Gastroesophageal sphincter (tissue), 4 donors: ENCODE data around the gene IL4R. TPM values are rescaled to one million over a fixed set of nuclear protein-coding genes. Genes with fewer than 3 reads are reported as not detected.

Source experiments
- ATAC-seq: fragments of 150-250 bp; one replicate; pipeline ENCODE4 v1.9.1; 2016; ENCODE audit warnings: mild to moderate bottlenecking, moderate library complexity
- H3K27ac ChIP-seq, 4 donors: fragments of 200-600 bp; sonication (generic) in 3 of 4; 1 replicate in 3 of 4; 2 replicates in 1 of 4; pipeline ENCODE4 v1.5.1; 2016 to 2019
- H3K27me3 ChIP-seq: fragments of 200-600 bp; sonication (generic); one replicate; pipeline ENCODE4 v1.5.1; 2019
- H3K36me3 ChIP-seq, 2 donors: fragments of 200-600 bp; sonication (generic); one replicate each; pipeline ENCODE4 v1.5.1; 2019; ENCODE audit warnings: control low read depth in 1 of 2
- H3K4me1 ChIP-seq, 3 donors: fragments of 200-600 bp; sonication (generic); 1 replicate in 2 of 3; 2 replicates in 1 of 3; pipeline ENCODE4 v1.5.1; 2016 to 2019; ENCODE audit warnings: control low read depth in 2 of 3
- H3K4me3 ChIP-seq, 2 donors: fragments of 200-600 bp; sonication (generic); one replicate each; pipeline ENCODE4 v1.5.1; 2019; ENCODE audit warnings: mild to moderate bottlenecking in 1 of 2, moderate library complexity in 1 of 2
- H3K9me3 ChIP-seq, 3 donors: fragments of 200-600 bp; sonication (generic); one replicate each; pipeline ENCODE4 v1.5.1; 2017 to 2019; ENCODE audit warnings: control low read depth in 2 of 3
- EP300 ChIP-seq: sonication (generic); formaldehyde crosslinking; IDR thresholded peaks from one replicate; pipeline ENCODE4 v1.6.1; 2017; ENCODE audit warnings: antibody characterized with exemption, mild to moderate bottlenecking
- POLR2A ChIP-seq, 2 donors: fragments of 450-650 bp; IDR thresholded peaks; one replicate each; pipeline ENCODE4 v1.6.1; 2017; ENCODE audit warnings: antibody characterized with exemption in 2 of 2, mild to moderate bottlenecking in 2 of 2, moderate library complexity in 1 of 2
- POLR2AphosphoS5 ChIP-seq: sonication (generic); formaldehyde crosslinking; IDR thresholded peaks from one replicate; pipeline ENCODE4 v1.6.1; 2017; ENCODE audit warnings: antibody characterized with exemption
- WGBS, 2 donors: methylation state at CpG; one replicate each; pipeline ENCODE4 v1.1.5; 2018; ENCODE audit warnings: low coverage in 1 of 2; 5-methylcytosine and 5-hydroxymethylcytosine counted together
- total RNA-seq, 4 donors: library from RNA; depleted of rRNA; stranded (reverse); fragments of >200 nt; gene quantifications; one replicate each; pipeline ENCODE4 v1.1.0, GENCODE V29; 2016
- TF ChIP-seq, protein P1 (sequence below), 4 experiments: fragments of 200-600 bp in 2 of 4; fragments of 450-650 bp in 2 of 4; sonication (generic) in 1 of 4; IDR thresholded peaks; one replicate each; pipeline ENCODE4 v1.5.1; 2017 to 2019; ENCODE audit warnings: antibody characterized with exemption in 4 of 4, mild to moderate bottlenecking in 2 of 4, moderate library complexity in 2 of 4

The IL4R gene
- total RNA-seq, 4 donors from 2014 or later, result 72.3 to 212 (median 110) TPM

DNA sequence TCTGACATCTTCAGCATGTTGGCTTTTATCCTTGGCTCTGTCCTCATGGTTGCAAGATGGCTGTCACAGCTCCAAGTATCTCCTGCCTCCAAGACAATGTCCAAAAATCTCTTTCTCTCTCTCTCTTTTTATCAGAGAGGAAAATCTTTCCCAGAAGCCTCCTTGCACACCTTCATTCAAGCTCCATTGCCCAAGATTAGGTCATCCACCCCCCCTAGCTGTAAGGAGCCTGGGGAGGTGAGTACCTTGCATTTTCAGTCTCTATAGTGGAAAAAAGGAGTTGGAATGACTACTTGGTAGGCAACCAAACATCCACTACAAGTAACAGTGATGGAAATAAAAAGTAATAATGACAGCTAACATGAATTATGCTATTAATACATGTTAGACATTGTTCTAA lies 23.2 kb upstream of the IL4R start:
- ATAC-seq, result no peak
- no peaks in the 10 kb centered on the region for H3K9me3 ChIP-seq
- TF ChIP-seq EP300 (no peak), POLR2AphosphoS5 (no peak), POLR2A (IDR thresholded peaks at IDR 0.05) (no peak)
- TF ChIP-seq, protein P1, sequence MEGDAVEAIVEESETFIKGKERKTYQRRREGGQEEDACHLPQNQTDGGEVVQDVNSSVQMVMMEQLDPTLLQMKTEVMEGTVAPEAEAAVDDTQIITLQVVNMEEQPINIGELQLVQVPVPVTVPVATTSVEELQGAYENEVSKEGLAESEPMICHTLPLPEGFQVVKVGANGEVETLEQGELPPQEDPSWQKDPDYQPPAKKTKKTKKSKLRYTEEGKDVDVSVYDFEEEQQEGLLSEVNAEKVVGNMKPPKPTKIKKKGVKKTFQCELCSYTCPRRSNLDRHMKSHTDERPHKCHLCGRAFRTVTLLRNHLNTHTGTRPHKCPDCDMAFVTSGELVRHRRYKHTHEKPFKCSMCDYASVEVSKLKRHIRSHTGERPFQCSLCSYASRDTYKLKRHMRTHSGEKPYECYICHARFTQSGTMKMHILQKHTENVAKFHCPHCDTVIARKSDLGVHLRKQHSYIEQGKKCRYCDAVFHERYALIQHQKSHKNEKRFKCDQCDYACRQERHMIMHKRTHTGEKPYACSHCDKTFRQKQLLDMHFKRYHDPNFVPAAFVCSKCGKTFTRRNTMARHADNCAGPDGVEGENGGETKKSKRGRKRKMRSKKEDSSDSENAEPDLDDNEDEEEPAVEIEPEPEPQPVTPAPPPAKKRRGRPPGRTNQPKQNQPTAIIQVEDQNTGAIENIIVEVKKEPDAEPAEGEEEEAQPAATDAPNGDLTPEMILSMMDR (IDR thresholded peaks at IDR 0.05), result no peak
- H3K27me3 ChIP-seq, result no peaks in the 10 kb centered on the region
- H3K4me3 ChIP-seq, result no peak overlapping the region
- peak overlapping the region in 2 of 4 donors; percentile 60 to 75 for H3K27ac ChIP-seq
- H3K36me3 ChIP-seq, result no peaks in the 10 kb centered on the region
- H3K4me1 ChIP-seq, result peaks cover 0 to 13% (median 11%) of the 10 kb centered on the region in 3 donors

DNA sequence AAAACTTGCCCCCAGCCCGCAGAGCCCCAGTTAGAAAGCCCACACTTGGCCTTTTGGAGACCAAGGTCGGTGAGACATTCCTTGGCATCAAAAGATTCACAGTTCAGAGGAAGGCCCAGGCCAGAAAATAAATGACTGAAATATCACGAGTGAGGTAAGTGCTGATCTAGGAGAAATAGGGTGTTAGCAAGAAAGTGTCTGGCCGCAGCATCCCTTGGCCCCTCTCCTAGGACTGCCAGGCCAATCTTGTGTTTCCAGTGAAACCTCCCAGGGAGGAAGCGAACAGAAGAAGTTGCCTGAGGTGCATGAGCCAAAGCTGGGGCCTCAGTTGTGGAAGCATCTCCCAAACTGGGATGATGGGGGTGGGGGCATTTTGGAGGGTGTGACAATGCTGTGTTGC lies 22.7 kb upstream of the IL4R start:
- peak overlapping the region in 3 of 4 donors; percentile 60 to 75 (median 64) for H3K27ac ChIP-seq
- WGBS, 2 donors, result 29 to 53% methylated on average over 5 of the region's 5 CpGs
- H3K36me3 ChIP-seq, result no peaks in the 10 kb centered on the region
- peaks cover 0 to 13% (median 11%) of the 10 kb centered on the region in 3 donors for H3K4me1 ChIP-seq
- H3K9me3 ChIP-seq, result no peaks in the 10 kb centered on the region
- H3K4me3 ChIP-seq, result no peak overlapping the region
- TF ChIP-seq POLR2A (IDR thresholded peaks at IDR 0.05) (no peak), POLR2AphosphoS5 (no peak), EP300 (no peak)
- TF ChIP-seq, protein P1 (IDR thresholded peaks at IDR 0.05), result no peak
- peak; percentile 57 for ATAC-seq
- H3K27me3 ChIP-seq, result no peaks in the 10 kb centered on the region

DNA sequence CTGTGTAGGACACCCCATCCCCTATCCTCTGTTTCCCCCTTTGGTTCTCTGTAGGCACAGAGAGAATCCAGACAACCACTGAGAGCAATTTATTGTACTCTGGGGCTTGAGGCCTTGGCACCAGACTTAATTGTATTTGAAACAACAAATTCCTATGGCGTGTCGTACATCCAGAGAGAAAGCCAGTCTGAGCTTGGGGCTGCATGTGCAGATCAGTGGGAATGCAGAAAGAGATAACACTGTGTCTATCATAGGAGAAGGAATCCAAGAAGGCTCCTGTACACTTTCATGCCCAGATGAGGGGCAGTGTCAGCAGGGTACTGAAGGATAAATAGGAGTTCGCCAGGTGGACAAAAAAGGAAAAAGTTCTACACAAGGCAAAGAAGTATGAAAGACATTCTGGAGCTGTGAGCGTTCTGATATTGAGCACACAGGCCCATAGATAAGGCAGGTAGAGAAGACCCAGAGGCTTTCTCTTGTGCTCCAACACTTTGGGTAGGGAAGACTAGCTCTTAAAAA lies 22.0 kb upstream of the IL4R start:
- Histone ChIP-seq H3K27me3 (no peaks in the 10 kb centered on the region), H3K27ac (peak overlapping the region in 3 of 4 donors; percentile 60 to 75 (median 64)), H3K4me3 (no peak overlapping the region), H3K9me3 (no peaks in the 10 kb centered on the region), H3K36me3 (no peaks in the 10 kb centered on the region), H3K4me1 (peaks cover 0 to 13% (median 11%) of the 10 kb centered on the region in 3 donors)
- TF ChIP-seq POLR2AphosphoS5 (no peak), EP300 (no peak), POLR2A (IDR thresholded peaks at IDR 0.05) (no peak)
- TF ChIP-seq, protein P1 (IDR thresholded peaks at IDR 0.05), result no peak
- ATAC-seq, result no peak
- WGBS, 2 donors, result 79 to 100% methylated on average over 1 to 3 of the region's 4 CpGs

DNA sequence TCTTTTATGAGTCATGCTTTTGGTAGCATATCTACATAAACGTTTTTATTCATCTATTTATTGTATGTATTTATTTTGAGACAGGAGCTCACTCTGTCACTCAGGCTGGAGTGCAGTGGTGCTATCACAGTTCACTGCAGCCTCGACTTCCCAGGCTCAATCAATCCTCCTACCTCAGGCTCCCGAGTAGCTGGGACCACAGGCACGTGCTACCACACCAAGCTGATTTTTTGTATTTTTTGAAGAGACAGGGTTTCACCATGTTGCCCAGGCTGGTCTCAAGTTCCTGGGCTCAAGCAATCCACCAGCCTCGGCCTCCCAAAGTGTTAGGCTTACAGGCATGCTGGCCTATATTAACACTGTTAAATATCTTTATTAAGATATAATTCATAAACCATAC lies 20.4 kb upstream of the IL4R start:
- peaks cover 0 to 13% (median 11%) of the 10 kb centered on the region in 3 donors for H3K4me1 ChIP-seq
- no peaks in the 10 kb centered on the region for H3K27me3 ChIP-seq
- H3K4me3 ChIP-seq, result no peak overlapping the region
- TF ChIP-seq, protein P1 (IDR thresholded peaks at IDR 0.05), result no peak
- TF ChIP-seq POLR2AphosphoS5 (no peak), EP300 (no peak), POLR2A (IDR thresholded peaks at IDR 0.05) (no peak)
- no peaks in the 10 kb centered on the region for H3K36me3 ChIP-seq
- ATAC-seq, result no peak
- no peak overlapping the region for H3K27ac ChIP-seq
- H3K9me3 ChIP-seq, result no peaks in the 10 kb centered on the region
- WGBS, 2 donors, result 60 to 61% methylated on average over 5 of the region's 5 CpGs

DNA sequence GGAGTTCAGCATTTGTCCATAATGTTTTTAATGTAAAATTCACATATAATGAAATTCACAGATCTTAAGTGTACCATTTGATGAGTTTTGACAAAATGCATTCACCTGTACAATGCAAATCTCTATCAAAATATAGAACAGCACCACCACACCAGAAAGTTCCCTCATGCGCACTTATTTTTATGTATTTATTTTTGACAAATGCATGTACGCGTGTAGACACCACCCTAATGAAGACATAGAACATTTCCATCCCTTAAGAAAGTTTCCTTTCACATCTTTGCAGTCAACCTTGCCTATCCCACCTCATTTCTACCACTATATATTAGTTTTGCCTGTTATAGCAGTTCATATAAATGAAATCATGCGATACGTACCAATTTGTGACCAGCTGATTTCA lies 15.6 kb upstream of the IL4R start:
- Histone ChIP-seq H3K9me3 (no peaks in the 10 kb centered on the region), H3K27ac (no peak overlapping the region), H3K36me3 (no peaks in the 10 kb centered on the region), H3K27me3 (no peaks in the 10 kb centered on the region), H3K4me3 (no peak overlapping the region), H3K4me1 (no peaks in the 10 kb centered on the region)
- TF ChIP-seq POLR2A (IDR thresholded peaks at IDR 0.05) (no peak), POLR2AphosphoS5 (no peak), EP300 (no peak)
- TF ChIP-seq, protein P1 (IDR thresholded peaks at IDR 0.05), result no peak
- no peak for ATAC-seq
- 93 to 98% methylated on average over 5 of the region's 5 CpGs for WGBS, 2 donors
